GM21367 (cell line): ENCODE data around the gene SLC4A1.

Experiments used
- ATAC-seq: cut with Tn5 transposase; IDR thresholded peaks from one replicate; pipeline ENCODE4 v1.9.1; 2021; ENCODE audit not compliant: unreplicated experiment

Gene SLC4A1

DNA sequence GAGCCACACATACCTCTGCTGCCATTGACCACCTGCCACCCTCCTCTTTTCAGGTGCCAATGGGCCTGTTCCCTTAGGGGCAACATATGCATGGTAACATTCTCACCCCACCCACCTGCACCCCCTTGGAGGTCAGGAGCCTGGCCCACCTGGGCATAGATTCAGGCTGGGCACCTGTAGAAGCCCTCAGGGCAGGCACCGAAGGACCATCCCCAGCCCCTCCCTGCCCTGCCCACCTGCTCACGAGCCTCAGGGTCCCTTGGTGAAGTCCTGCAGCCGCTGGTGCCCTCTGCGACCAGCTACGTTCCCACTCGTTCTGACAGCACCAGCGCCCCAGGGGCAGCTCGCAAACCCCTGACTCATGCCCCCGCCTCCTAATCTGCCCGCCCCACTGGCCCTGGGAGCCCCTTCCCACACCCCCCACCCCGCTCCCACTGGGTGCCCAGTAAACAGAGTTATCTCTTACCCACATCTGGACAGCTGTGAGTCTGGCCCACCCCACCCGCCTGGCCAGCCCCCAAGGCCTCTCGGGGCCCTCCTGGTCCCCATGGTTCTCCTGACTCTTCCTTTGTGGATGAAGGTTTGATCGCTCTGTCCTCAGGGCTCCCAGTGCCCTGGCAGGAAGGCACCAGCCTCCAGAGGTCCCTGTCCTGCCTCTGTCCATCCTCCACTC lies at the start of gene SLC4A1:
SLC4A1 (minus strand) TSS at position 318 of the 673 bp plus-strand sequence. CDS start 5,269 bp downstream, outside the sequence.
- no peak for ATAC-seq

DNA sequence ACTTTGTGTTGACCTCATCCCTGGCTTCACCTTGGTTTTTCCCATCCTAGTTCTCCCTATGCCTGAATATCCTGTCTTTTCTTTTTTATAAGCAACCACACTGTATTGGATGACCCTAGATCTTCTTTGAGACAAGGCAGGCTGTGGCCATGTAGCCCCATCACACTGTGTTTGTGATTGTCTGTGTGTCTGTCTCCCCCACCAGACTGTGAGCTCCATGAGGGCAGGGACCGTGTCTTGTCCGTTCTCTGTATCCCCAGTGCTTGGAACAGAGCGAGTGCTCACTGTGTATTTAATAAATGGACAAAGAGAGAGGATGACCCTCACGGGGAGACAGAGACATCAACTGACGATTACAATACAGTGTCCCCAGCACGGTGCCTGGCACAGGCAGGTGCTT lies 49.6 kb upstream of the SLC4A1 start:
- ATAC-seq, result no peak

DNA sequence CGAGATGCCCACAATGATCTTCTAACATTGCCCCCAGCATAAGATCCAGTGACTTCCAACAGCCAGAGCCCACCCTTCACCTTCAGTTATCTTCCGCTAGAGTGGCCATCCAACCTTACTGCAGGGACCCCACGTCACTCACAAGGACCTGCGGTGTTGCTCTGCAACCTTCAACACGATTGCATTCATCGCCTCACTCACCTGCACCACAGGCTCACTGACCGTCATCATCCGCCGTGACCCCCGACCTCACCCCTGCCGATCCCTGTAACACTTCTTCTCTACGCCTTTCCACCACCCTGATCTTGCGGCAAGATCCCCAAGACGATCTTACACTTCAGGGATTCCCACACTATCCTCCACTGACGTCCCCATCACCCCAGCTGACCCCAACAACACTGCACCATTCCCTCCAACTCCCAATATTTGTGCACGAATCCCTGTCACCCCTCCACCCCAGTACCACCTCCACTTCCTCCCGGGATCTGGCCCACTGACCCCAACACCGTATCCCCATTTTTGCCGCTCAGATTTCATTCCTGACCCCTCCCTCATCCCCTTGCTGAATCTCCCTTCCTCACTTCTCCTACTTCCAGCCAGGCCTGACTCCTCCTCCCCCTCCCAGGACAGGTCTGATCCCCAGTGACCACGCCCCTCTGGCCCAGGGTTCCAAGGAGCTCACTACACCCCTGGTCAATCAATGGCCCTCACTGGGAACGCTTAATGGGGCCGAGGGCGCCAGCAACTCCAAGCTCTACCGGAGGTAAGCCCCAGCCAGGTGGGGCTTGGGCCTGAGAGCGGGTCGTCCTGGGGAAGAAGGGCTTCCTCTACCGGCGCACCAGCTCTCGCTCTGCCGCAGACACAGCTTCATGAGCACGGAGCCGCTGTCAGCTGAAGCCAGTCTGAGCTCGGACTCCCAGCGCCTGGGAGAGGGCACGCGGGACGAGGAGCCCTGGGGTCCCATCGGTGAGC lies 48.1 kb upstream of the SLC4A1 start:
- ATAC-seq, result no peak

DNA sequence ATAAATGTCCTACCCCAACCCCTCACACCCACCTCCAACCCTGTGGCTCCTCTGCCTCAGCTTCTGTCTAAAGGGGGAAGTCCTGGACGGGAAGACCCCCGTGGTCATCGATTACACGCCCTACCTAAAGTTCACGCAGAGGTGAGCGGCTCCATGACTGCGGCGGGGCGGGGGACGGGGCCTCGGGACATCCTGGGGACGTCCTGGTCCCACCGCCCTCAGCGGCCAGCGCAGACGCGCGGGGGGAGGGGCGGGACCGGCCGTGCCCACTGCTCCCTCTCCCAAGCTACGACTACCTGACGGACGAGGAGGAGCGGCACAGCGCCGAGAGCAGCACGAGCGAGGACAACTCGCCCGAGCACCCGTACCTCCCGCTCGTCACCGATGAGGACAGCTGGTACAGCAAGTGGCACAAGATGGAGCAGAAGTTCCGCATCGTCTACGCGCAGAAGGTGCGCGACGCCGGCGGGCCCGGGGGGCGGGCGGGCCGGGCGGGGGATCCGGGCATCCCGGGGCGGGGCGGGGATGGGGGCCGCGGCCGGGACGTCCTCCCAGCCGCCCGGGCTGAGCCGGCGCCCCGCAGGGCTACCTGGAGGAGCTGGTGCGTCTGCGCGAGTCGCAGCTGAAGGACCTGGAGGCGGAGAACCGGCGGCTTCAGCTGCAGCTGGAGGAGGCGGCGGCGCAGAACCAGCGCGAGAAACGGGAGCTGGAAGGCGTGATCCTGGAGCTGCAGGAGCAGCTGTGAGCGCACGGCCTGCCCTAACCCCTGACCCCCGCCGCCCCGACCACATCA lies 47.1 kb upstream of the SLC4A1 start:
- no peak for ATAC-seq

DNA sequence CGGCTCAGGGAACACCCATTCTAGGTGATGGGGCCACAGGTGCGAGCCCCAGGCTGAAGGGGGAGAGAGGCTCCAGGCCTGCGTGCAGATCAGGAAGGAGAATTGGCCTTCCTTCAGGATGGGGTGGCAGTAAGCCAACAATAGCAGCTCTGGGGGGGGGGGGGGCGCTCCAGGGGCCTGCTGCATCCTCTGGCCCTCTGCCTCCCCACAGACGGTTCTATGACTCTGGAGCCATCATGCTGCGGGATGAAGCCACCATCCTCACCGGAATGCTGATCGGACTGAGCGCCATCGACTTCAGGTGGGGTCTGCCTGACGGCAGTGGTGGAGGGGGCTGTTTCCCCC lies 46.6 kb upstream of the SLC4A1 start:
- no peak for ATAC-seq

DNA sequence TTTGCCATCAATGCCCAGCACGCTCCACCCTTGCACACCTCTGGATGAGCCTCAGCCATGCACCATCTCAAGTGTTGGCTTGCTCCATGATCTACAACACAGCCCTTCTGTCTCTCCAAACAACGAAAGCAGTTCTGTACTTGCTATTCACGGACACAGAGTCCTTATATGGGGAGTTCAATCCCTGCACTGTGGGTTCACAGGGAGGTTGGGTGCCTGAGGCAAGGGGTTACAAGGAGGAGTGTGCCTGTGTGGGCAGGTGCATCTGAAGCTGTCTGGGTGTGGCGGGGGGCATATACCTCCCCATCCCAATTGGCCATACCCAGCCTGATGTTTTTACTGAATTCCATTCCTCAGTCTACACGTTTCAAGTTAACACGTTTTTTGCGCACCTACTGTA lies 46.1 kb upstream of the SLC4A1 start:
- ATAC-seq, result no peak

DNA sequence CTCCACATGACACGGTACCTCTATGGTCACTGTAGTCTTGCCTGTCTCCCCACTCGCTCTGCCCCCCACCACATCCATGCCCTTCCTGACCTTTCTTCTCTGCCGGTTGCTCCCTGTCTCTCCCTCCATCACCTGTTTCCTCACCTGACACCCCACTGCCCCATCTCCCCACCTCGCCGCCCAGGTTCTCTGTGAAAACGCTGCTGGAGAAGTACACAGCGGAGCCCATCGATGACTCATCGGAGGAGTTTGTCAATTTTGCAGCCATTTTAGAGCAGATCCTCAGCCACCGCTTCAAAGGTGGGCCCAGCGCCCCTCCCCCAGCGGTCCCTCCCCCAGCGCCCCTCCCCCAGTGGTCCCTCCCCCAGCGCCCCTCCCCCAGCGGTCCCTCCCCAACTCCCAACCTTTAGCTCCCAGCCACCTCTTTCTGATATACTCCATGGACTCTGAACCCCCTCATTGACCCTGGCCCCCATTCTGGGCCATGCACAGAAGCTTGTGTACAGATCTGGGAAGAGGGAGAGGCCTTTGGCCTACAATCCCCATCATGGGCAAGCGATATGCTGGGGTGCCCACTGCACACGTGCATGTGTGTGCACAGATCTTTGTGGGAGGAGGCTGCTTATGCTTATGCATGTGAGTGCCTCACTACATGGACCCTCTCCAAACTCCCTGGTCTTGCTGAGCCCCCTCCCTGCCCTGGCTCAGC lies 44.6 kb upstream of the SLC4A1 start:
- ATAC-seq, result no peak

DNA sequence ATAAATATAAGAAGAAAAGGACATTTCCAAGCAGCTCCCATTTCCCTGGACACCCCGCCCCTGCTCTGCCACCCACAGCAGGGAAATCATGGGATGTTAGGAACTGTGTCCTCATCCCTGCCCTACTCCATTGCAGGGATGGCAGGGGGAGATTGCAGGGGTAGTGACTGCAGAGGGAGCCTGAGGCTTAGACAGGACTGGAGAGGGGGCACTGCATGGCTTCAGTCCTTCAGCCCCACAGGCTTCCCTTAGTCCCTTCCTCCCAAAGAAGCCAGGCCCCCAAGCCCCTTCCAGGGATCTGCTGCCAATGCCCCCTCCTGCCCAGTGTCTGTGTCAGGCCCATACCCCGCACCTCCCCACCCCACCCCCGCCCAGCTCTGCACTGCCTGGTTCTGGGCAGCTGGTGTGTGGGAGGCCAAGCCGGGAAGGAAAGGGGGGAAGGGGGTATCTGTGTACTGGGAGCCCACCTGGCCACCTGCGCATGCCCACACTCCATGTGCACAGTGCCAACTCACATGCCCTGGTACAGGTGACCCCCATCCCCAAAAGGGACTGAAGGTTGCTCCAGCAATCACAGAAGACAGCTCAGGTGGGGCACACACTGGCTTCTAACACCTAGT lies 43.7 kb upstream of the SLC4A1 start:
- ATAC-seq, result no peak

DNA sequence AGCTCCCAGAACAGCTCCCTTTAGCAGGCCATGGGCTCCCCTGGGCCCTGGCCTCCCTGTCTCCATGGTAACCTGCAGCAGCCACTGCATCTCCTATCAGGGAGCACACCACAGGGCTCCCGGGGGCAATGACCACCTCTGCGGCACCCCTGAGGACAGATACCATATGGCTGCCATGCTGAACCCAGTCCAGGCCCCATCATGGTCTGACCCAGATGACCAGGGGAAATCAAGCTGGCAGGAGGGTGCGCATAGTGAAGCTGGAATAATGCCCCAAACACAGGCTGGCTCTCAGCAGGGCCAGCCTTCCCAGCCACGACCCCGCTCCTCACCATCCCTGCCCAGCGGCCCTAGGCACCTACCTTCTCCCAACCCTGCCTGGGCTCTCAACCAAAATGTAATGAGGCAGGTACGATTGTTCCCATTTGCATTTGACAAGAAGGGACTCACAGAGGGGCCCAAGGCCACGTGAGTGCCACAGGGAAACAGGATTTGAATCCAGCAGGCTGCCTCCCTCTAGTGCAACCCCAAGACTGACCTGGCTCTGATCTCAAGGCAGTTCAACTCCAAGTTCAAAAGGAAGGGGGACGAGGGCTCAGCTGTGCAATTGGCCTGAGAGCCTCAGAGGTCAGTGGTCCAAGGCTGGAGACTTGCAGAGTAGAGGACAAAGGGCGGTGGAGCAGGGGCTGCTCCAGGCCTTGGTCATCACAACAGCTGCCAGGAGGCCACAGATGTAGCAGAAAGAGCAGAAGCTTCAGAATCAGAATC lies 42.9 kb upstream of the SLC4A1 start:
- ATAC-seq, result no peak

DNA sequence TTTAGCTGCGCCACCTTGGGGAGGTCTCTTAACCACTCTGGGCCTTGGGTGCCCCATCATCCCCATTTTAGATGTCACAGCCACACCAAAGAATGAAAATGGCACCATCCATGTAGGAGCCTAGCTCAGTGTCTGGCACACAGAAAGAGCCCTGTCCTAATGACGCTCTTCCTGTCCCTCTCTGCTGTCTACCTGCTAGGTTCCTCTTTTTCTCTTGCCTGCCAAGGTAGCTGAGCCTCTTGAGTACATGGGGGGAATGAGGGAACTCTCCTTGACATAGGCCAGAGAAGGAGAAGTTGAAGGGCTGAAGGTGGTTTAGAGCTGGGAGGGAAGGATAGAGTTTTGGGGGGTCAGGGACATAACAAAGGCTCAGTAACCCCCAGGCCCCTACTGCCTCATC lies 42.3 kb upstream of the SLC4A1 start:
- ATAC-seq, result no peak

DNA sequence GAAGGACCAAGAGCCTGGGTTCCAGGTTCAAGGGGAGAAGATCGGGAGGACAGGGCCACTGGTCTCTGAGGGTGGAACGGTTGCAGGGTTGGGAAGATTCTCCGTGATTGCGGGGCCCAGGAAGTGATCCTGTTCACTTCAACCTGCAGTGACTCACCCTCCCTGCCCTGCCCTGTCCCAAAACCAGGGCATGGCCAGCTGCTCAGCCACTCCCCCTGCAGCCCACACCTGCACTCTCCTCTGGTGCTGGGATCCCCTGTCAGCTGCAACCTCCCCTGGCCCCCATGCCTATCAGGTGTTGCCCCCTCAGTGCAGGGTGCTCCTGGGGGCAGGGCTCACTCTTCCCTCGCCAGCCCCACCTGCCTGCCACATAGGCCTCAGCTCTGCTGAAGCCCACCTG lies 41.5 kb upstream of the SLC4A1 start:
- ATAC-seq, result no peak

DNA sequence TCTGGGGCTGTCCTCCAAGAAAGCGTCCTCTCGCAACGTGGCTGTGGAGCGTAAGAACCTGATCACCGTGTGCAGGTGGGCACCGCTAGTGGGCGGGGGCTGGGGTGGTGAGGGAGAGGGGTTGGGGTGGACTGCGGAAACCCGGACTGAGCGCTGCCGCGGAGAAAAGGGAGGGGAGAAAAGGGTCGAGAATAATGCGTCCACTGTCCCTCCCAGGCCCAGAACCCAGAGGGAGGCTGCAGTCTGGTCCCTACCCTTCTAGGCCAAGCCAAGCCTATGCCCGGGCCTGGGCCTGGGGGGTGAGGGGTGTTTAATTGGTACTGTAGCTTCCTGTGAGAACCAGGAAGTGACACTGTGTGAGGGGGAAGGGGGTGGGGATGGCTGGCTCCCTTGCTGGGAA lies 40.9 kb upstream of the SLC4A1 start:
- no peak for ATAC-seq

DNA sequence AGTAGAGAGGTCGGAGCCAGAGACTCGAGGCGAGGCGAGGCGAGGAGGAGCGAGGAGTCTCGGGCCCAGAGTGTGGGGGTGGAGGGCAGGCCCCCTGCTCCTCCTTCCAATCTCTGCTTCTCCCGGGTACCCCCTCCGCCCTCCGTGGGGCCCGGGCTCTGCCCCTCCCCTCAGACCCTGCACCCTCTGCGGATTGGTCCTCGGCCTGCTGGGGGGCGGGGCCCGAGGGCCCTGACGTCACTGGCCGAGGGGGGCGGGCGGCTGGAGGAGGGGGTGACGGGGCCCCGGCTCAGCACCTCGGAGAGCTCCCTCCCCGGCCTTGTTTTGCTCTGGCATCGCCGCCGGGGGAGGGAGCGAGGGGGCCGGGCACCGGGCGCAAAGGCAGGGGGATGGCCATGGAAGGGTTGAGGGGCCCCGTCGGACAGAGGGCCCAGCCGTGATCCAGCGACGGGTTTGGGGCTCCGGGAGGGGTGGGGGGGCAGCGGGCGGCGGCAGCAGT lies 40.4 kb upstream of the SLC4A1 start, which contains the start of gene RUNDC3A:
RUNDC3A (plus strand) TSS at position 282 of the 499 bp plus-strand sequence. CDS start 232 bp downstream, outside the sequence.
- ATAC-seq, result no peak

DNA sequence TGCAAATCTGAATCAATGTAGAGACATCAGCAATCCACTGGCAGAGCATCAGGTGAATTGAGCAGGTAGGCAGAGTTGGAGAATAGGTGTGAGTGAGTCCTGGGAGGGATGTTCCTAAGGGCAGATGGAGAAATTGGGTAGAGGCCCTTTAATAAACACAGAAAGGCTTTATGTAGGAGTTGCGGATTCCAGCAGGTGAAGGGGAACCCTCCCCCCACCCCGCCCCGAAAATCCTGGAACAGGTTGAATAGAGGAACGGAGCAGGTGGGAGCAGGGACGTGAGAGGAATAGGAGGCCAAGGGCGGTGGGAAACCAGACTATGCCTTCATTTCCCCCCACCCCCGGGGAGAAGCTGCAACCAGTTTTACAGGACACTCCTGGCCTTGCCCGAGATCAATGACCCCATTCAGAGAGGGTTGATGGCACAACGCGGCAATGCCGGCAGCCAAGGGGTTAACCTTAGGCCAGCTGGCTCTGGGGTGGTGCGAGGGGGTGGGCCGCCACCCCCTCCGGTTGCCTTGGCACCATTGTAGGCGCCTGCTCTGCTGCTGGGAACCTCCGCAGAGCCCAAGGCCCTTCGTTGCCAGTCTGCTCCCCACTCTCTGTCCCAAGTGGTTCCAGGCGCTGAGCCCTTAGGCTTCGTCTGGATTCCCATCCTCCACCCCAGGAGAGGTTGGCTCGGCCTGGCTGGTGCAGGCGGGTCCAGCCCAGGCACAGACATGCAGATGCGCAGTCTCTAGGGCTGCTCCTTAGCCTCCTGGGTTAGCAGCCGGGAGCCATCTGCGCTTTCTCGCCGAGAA lies 39.7 kb upstream of the SLC4A1 start:
- ATAC-seq, result no peak

DNA sequence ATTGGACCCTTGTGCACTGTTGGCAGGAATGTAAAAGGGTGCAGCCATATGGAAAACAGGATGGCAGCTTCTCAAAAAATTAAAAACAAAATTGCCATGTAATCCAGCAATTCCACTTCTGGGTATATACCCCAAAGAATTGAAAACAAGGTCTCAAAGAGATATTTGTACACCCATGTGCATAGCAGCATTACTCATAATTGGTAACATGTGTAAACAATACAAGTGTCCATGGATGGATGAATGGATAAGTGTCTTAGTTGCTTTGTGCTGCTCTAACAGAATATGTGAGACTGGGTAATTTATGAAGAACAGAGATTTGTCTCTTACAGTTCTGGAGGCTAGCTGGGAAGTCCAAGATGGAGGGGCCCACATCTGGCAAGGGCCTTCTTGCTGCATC lies 36.7 kb upstream of the SLC4A1 start:
- no peak for ATAC-seq

DNA sequence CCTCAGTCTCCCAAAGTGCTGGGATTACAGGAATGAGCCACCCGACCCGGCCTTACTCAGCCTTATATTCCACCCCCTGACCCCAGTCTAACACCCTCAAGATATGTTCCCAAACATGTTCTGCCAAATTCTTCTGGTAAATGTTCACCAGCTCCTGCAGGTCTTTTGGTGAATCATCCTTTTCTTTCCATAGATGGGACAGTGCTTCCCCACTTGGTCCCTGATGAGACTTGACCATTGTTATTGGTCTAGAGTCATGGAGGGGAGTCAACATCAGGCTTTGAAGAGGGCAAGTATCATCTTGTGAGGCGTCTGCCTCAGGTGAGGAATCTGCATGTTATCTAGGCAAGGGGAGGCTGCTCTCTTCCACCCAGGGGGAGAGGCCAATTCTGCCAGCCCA lies 30.0 kb upstream of the SLC4A1 start:
- no peak for ATAC-seq

DNA sequence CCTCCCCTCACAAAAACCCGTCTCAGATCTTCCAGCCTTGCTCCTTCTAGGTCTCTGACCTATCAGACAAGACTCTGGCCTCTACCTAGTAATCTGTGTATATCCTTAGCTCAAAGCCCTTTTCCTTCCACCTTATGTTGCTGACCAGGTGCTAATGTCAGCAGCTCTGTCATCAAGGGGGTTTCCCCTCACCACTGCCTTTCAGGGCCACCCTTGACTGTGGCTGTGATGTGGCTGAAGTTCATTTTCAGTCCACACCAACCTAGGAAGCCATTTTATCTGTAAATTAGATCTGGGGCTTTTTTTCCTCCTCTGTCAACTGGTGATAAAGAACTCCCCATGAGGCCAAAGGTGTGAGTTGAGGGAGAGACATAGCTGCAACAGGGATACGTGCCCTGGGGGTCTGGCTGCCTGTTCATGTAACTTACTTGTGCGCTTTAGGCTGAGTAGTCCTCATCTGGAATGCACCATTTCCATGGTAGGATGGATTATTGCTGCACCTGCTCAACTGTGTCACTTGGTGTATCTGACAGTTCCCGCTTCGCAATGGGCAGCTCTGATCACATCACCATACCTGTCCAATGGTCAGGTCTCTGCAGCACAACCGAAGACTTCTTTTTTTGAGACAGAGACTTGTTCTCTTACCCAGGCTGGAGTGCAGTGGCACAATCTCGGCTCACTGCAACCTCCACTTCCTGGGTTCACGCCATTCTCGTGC lies 25.7 kb upstream of the SLC4A1 start:
- ATAC-seq, result no peak

DNA sequence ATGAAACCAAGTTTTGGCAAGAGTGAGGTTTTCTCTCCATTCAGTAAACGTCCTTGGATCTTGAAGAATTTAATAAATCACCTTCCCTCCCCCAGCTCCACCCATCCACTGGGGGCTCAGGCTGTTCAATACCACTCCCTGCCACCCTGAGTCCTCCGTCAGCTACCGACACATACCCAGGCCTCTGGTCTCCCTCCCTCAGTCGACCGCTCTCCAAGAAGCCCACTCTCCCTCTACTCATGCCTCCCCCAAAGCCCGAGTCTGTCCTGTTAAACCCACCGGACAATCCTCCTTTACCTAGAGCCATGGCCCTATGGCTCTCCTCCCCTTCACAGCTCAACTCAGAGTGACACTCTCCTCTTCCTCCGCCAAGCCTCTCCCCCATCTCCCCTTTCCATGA lies 19.7 kb upstream of the SLC4A1 start:
- ATAC-seq, result no peak
